ENCODE data around the gene RIPOR3.
"Not testable (repeated sequence)": the region's sequence is repeated elsewhere in the genome, so short reads cannot be mapped to it uniquely, and the experiment has no call there.

The RIPOR3 gene

DNA sequence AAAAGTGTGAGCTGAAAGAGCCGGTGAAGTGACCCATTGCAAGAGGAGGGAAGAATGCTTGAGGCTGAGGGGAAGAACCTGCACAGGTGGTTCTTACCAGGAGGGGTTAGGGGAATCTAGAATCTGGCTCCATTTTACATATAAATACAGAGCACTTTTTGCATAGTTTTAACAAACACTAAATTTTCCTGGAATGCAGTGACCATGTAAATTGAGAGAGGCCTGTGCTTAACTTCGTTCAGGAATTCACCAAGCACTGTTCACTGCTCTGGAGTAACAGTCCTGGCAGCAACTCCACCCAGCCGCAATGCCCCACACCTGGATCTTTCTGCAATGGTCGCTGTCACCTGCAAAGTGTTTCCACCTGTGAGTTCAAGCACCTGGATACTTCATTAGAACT lies 13.2 kb upstream of the RIPOR3 start:
- DNase-seq = no peak

DNA sequence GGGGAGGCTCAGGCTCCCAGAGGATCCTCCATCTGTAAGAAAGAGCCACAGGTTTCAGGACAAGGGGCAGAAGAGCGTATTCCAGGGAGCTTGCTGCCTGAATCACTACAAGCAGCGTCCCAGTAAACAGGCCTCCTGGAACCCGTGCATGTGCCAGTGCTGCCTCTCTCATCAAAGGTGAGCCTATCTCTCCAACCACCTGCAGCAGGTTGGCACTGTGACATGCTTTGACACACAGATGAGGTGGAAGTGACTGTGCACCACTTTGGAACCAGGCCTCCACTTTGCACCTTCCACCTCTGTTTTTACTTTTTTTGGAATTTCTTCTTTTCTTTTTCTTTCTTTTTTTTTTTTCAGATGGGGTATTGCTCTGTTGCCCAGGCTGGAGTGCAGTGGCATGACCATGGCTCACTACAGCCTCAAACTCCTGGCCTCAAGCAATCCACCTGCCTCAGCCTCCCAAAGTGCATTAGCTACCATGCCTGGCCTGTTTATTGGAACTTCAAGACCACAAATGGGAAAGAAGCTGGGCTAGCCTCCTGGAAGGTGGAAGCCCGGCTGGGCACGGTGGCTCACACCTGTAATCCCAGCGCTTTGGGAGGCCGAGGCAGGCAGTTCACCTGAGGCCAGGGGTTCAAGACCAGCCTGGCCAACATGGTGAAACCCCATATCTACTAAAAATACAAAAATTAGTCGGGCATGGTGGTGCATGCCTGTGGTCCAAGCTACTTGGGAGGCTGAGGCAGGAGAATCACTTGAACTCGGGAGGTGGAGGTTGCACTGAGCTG lies 12.5 kb upstream of the RIPOR3 start:
- not testable (repeated sequence) for DNase-seq

DNA sequence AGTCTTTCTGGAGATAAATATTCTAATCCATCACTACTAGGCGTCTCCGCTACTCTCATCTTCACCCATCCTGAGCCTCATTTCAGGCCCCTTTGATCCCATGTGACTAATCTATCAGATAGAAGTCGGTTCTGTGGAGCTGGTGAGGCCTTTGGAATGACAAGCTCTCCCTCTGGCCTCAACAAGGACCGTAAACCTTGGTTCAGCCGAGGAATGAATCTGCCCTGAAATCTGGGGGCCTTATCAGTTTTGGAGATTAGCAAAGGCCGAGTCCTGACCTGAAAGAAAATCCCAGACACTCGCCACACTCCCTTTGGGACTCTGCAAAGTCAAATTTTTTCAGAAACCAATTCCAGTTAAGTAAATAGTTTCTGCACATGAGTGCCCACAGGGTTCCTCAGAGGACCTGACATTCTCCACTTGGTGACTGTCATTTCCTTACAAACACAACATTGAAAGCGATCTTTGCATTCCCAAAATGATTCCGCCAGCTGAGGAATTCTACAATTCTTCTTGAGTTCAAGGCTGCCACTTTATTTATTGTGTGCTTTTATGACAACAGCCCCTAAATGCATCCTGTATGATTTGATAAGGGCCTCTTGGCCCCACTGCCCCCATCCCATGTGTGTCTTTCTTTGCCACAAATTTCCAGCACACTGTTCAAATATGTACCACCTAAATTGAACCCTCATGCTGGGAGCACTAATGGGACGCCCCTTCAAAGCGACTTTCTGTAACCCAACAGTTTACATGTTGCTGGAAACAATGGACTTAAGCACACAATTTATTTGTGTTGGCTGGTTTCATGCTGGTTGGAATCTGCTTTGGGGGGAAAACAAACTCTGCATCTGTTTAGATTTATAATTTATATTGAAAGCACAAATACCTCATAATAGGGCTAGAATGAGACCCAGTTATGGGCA lies 10.0 kb upstream of the RIPOR3 start:
- DNase-seq = no peak

DNA sequence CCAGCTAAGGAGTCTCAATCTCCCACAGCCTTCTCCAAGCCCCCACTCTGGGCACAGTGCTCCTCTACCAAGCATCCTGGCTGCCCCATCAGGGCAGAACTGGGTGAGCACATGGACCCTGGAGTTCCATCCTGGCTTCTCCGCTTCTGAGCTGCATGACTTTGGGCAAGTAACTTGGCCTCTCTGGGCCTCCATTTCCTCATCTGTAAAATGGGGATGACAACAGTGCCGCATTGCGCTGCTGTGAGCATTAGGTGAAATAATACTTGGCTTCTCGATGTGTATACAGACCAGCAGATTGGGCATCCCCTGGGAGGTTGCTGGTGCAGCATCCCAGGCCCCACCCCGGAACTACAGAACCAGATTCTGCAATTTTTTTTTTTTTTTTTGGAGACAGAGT lies 8.3 kb upstream of the RIPOR3 start:
- no peak for DNase-seq

DNA sequence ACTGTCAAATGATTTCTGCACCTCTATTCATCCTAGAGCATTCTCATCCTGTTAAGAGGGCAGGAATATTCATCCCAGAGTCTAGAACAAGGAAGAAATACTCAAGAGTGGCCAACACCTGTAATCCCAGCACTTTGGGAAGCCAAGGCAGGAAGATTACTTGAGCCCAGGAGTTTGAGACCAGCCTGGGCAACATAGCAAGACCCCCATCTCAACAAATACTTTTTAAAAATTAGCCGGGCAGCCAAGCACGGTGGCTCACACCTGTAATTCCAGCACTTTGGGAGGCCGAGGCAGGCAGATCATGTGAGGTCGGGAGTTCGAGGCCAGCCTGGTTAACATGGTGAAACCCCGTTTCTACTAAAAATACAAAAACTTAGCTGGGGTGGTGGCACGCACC lies 6.9 kb upstream of the RIPOR3 start:
- not testable (repeated sequence) for DNase-seq

DNA sequence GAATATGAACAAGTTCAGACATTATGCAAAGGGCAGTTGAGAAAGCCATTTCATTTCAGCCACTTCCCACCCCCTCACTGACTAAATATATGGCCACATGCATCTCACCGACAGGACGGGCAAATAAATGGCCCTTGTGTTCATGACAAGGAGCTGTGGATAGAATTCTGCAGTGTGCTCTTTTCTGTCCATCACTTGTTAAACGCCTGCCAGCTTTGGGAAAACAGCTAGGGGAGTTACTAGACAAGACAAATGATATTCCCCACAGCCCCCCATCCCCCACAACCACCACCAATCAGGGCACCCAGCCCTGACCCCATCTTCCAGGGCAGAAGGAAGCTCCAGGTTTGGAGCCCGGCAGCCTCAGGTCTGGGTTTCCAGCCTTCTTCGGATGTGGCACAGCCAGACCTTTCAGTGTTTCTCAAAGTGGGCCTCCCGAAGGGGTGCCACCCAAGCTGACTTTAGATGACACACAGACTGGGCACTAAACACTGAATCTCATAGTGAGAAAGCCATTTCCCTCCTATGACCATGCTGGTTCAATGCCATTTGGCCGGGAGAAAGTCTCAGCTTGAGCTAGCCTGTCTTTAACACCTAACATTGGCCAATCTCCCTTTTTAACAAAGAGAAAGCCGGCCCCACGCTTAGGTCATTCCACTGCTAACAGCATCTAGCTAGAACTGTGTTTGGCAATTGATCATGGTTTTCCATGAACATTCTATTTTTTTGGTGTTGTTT lies 4.0 kb upstream of the RIPOR3 start:
- DNase-seq = no peak

DNA sequence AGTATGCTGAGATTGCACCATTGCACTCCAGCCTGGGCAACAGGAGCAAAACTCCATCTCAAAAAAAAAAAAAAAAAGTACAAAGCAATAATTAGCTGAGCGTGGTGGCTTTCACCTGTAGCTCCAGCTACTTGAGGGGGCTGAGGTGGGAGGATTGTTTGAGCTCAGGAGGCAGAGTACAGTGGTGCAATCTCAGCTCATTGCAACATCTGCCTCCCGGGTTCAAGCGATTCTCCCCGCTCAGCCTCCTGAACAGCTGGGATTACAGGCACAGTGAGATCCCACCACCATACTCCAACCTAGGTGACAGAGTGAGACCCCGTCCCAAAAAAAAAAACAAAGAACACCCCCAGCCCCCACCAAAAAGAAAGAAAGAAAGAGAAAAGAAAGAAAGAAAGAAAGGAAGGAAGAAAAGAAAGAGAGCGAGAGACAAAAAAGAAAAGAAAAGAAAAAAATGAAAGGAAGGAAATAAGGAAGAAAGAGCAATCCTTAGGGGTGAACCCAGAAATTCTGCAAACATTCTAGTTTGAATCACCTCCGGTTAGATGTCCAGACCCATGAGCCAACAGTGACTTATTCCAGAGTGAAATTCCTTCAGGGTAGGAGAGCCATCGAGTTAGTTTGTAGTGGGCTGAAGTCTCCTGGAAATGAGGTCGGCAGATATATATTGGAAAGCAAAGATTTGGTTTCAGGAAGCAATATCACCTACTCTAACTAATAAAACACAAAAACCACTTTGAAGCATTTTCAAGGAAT lies 3.2 kb upstream of the RIPOR3 start:
- no peak for DNase-seq

DNA sequence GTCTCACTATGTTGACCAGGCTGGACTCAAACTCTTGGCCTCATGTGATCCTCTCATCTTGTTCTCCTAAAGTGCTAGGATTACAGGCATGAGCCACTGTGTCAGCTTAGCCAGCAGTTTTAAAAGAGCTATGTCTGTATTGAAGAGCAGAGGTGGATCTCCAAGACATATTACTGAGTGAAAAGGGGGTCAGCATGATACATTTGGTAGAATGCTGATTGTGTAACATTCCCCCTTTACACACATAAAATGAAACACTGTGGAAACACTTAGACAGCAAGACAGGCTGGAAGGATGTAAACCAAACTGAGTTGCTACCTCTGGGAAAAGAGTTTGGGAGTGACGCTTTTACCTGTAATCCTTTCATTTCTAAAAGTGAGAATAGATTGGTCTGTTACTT lies 1.7 kb upstream of the RIPOR3 start:
- DNase-seq = no peak

DNA sequence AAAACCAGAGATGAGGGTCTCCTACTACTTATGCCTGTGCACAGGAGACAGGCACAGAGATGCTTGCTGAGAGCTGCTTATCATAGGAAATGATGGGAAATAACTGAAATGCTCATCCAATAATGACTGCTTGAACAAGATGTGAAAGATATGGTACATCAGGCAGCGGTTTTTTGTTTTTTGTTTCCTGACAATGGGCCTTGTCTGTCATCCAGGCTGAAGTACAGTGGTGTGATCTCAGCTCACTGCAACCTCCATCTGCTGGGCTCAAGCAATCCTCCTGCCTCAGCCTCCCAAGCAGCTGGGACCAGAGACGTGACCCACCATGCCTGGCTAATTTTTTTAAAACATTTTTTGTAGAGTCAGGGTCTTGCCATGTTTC lies 1.2 kb upstream of the RIPOR3 start:
- DNase-seq = no peak

DNA sequence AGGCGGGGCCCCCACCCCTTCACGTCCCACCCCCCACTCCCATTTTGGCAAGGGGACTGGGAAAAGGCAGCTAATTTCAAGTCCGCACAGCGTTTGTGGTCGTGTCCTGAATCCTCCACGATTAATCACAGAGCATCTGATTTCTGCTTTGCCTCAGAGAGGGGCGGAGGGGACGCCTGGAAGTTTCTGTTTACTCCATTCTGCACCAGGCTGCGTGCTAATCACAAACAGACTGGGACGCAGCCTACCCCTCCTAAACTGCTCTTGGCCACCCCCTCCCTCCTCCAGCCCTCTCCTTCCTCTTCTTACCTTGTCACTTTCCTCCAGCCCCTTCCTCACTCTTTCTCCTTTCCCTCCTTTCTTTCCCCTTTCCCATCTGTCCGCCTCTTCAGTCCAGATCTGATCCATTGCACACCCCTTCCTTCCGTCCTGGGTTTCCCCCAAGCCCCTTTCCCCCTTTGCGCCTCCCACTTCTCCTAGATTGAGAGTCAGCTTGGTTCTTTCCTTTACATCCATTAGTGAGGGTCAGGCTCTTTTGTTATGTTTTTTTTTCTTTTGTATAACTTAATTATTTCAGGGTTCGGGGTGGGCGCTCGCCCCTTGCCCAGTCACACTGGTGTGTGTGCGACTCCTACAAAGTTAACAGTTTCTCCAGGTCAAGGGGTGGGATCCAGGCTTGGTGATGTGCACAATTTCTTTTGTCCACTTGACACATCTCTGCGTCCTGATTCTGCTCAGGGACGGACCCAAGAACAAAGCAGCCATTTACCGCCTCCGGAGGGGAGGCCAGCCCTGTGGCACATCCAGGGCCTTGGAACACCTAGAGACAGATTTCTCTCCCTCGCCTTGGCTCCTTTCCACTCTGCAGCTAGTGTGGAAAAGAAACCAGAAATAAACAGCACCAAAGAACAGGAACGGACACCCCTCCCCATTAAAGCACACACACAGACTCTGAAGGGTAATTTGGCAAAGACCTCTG lies 520 bp upstream of the RIPOR3 start:
- DNase-seq = no peak

DNA sequence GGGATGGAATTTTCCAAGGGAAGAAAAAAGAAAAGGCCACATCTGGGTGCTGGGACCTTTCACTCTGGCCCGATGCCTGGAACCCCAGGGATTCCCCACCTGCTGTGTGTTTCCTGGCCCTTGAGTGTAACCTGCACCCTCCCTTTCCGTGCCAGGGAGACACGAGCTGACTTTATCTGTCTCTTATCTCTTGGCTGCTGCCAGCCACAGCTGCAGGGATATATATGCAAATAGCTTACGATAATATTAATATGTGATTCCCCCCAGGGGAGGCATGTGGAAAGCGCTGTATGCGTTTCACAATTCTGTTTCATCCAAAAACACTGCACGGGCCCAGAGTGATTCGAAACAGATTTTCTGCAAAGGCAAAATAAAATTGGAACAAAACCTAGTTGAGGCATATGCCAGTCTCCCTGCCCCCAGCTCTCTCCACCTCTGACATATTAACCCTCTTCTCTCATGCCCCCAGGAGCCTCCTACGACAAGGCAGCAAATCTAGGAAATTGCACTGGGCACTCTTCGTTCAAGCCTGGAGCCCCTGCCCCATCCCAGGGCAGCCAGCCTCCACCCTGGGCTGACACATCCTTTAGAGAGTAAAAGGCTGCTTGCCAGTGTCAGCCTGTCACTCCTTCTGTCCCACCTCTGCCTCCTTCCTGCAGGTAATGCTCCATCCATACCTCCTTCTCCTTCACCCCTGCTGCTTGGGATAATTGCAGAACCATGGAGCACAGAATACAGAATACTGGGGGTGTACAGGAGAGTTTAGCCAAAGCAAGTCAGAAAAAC lies 1.3 kb downstream of the RIPOR3 start:
- DNase-seq = no peak

DNA sequence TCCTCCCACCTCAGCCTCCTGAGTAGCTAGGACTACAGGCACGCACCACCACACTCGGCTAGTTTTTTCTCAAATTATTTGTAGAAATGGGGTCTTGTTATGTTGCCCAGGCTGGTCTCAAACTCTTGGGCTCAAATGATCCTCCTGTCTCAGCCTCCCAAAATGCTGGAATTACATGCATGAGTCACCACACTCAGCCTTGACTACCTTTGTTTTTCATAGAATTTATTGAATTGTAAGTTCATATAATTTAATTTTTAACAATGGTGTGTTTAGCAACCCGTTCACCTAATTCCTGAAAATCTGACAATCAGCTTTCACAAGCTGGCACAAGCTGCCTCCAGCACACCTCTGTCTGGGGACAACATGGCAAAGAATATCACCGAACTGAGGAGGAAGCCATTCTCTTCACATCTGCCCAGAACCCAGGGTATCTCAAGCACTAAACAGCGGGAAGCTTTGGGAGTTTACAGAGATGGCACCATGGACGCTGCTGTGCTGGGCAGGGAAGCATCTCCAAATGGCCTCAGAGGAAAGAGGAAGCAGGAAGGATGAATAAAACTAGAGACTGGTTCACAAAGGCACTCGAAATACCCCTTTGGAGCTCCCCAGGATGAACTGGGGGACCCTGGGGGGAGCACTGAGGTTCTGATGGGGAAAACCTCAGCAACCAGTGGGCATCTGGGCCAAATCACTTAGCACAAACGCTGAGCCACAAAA lies 2.9 kb downstream of the RIPOR3 start:
- no peak for DNase-seq

DNA sequence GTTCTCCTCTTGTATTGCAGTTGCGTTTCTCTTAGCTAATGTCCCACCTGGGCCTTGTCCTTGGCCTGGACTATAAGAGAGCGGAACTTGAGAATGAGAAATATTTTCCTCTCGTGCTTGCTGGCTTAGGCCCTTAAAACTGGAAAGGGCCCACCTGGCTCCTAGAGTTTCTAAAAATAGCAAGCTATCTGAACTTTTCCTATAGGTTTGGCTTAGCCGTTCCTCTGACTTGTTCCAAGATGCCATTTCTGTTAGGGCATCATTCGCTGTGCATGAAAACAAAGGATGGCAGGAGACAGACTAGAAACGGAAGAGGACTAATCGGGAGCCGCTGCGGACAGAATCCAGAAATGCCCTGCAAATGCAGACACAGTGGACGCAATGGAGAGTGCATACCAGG lies 4.5 kb downstream of the RIPOR3 start:
- DNase-seq = no peak

DNA sequence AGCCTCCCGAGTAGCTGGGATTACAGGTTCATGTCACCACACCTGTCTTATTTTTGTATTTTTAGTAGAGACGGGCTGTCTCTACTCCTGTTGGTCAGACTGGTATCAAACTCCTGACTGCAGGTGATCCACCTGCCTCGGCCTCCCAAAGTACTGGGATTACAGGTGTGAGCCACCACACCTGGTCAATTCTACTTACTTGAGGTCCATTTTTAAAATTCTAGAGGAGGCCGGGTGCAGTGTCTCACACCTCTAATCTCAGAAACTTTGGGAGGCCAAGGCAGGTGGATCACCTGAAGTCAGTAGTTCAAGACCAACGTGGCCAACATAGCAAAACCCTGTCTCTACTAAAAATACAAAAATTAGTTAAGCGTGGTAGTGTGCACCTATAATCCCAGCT lies 7.8 kb downstream of the RIPOR3 start:
- no peak for DNase-seq

DNA sequence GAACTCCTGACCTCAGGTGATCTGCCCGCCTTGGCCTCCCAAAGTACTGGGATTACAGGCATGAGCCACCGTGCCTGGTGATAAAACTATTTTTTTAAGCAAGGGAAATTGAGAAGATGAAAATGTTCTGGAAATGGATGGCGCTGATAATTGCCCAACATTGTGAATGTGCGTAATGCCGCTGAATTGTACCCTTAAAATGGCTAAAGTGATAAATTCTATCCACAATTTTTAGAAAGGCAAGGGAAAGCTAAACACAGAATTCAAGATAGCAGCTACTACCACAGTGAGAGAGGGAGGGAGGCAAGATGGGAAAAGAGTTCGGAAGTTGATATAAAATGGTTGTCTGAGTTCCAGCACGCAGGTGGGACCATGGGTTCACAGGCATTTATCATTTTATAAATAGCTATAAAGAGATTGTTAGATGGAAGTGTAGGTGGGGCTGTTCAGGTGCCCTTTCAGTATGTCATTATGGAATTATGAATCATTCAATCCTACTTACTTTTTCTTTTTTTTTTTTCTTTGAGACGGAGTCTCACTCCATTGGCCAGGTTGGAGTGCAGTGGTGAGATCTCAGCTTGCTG lies 8.3 kb downstream of the RIPOR3 start:
- no peak for DNase-seq

DNA sequence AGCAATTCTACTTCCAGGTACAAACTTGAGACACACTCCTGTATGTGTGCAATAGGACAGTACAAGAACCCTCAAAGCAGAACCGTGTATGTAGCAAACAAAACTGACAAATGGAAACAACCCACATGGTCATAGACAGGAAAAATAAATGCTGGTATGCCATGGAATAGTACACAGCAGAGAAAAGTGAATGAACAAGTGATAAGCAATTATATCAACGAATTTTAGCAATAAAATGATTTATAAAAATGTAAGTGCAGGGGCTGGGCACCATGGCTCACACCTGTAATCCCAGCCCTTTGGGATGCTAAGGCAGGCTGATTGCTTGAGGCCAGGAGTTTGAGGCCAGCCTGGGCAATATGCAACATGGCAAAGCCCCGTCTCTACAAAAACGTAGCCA lies 9.3 kb downstream of the RIPOR3 start:
- no peak for DNase-seq

DNA sequence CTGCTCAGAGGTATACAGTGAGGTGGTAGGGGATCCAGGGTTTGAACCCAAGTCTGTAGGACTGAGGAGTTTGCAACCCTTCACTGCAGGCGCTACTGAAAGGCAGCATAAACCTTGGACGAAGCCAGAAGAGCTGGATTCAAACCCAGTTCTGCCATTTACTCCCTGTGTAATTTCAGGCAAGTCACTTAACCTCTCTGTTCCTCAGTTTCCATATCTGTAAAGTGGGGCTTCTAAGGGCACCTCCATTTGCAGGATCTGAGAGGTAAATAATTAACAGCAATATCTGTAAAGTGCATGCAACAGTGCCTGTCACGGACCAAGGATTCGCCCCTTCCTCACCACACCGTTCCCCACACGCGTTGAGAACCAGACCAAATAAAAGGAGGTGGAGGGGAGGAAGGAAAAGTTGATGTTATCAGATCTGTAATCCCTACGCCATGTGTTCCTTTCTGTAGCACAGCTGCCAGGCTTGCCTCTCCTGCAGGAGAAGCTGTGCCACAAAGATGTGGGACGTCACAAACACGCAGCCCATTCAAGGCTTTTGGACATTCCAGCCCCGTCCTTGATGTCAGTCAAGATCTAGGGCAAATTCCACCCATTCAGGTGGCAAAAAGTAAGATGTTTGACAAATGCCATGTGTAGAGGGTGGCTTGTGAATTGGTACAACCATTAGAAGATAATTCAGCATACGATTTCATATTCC lies 9.8 kb downstream of the RIPOR3 start:
- DNase-seq = no peak

DNA sequence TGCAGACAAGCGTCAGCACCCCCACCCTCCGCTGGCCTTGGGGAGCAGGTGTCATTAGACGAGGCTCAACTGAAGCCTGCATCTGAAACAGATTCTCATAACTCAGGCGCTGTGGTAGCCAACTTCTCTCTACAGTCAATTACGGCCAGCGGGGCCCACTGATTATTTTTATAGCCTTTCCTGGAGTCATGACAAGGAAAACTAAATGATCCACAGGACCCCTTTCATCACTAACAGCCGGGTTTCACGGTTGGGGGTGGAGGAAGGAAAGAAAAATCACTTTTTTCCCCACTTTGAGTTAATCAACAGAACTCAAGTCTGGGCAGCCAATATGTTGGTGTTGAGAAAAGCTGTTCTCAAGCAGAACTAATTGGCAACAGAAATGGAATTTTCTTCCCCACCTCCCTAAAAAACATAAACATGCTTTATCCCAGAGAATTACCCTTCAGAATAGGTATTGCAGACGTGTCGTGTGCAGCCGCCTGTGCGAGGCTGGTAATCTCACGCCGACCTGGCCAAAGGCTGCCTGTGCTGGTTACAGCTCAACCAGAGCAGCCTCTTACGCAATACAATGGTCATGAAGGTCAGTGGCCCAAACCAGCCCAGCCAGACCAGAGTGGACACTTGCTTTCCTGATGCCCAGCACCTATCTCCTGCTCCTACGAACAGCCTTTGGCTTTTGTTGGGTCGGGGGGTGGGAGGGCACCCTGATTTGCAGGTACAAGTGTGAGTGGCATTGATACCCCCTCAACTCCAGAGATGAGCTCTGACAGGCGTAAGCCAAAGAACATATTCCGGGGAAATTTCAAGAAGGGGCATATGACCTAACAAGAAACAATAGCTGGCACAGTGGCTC lies 11.0 kb downstream of the RIPOR3 start:
- no peak for DNase-seq

Data from NCI-H187 (cell line).